GM19324 (cell line): ENCODE measurements around the gene CDYL.

ENCODE experiments used
- ATAC-seq: cut with Tn5 transposase; IDR thresholded peaks from one replicate; pipeline ENCODE4 v1.9.1; 2021; ENCODE audit warnings: mild to moderate bottlenecking, moderate library complexity; ENCODE audit not compliant: unreplicated experiment, low FRiP score

CDYL gene

DNA sequence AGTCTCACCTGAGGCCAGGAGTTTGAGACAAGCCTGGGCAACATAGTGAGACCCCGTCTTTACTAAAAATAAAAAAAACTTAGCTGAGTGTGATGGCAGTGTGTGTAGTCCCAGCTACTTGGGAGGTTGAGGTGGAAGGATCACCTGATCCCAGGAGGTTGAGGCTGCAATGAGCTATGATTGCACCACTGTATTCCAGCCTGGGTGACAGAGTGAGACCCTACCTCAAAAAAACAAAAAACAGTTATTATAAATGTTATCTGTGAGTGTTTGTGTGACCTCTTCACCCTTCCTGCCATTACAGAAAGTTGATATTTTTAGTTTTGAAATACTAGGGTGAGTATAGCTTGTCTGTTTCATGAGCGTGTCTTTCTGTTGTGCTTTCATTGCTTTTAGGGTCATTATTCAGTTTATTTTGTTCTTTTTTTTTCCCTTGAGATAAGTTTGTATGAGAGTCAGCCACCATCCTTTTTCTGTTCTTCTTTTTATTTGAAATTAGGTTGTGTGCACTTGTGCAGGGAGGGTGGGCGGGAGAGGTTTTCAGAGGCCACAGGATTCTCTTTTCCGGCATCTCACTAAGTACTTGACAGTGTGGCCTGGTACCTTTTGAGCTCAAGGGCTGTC, 26.2 kb downstream of the CDYL start:
- ATAC-seq: peak; percentile 49

DNA sequence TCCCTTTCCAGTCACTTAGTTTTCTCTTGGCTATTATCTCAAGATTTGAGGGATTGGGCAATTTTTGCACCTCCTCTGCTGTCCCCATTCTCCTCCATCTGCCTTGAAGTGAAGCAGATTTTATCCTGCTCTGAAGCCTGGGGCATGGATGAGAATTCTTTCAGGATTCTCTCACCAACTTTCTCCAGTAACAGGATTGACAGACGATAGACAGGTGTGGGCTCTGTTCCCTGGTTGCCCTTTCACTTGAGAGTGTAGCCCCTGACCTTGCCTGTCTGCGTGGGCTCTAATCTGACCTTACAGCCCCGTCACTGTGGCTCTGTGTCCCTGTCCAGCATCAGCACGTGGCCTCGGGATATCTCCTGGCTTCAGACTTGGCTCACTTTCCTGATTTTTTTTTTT, 27.1 kb downstream of the CDYL start:
- no peak for ATAC-seq

DNA sequence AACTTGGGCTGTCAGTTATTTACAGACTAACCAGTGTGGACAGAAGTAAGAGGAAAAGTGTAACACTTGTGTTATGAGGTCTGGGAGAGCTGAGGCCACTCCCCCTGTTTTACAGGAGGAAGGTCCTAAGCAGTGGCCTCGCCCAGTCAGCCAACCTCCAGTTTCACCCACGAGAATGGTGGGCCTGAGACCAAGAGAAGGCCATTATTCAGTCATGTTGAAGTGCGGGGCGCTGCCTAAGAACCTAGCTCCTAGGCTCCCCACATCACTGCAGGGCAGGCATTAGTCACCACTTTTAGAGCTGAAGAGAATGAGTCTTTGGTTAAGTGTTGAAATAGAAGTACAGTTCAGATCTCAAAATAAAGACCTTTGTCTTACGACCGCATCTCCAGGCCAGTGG, 27.9 kb downstream of the CDYL start:
- ATAC-seq: no peak

DNA sequence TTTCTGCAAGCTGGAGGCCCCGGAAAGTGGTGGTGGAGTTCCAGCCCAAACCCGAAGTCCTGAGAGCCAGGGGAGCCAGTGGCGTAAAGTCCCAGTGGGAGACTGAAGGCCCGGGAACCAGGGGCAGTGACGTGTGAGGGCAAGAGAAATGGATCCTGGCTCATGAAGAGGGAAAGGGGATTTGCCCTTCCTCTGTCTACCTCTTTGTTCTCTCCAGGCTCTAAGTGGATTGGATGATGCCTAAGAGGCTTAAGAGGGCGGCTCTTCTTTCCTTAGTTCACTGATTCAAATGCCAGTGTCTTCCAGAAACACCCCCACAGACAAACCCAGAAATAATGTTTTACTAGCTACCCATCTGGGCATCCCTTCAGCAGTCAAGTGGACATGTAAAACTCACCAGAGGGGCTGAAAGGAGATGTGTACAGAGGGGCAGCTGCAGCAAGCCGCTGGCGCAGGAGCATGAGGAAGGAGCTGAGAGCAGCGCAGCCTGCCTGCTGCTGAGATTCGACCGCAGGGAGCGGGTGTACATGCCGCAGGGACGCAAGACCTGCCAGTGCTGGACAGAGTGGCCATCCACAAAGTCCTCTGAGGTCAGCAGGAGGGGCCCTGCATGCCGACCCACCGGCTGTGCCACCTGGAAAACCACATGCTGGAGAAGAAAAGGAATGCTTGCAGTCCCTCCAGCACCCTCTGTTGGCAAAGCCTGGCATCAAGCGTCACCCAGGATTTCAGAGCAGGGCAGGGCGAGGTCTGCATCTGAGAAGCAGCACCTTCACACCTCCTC, 29.5 kb downstream of the CDYL start:
- no peak for ATAC-seq

DNA sequence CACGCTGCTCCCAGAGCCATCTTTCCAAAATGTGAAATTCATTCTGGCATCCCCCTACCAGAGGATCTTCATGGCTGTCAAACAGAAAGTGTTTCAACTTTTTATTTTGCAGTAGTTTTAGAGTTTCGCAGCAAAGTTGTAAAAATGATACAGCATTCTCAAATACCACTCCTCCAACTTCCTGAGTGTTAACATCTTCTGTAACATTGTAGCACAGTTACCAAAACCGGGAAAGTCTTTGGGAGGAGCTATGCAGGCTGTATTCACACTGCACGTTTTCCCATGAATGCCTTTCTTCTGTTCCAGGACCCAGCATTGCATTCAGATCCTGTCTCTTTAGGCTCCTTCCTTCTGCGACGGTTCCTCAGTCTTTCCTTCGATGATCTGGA, 30.1 kb downstream of the CDYL start:
- ATAC-seq: no peak

DNA sequence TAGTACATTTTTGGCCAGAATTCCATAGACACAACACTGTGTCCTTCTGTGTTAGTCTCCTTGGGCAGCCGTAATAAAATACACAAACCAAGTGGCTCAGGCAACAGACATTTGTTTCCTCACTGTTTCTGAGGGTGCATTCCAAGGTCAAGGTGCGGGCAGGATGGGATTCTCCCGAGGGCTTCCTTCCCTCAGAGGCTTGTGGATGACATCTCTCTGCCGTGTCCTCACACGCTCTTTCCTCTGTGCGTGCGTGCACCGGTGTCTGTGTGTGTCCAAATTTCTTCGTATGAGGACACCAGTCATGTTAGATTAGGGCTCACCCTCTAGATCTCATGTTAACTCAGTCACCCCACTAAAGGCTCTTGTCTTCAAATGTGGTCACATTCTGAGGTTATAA, 30.6 kb downstream of the CDYL start:
- ATAC-seq: no peak

DNA sequence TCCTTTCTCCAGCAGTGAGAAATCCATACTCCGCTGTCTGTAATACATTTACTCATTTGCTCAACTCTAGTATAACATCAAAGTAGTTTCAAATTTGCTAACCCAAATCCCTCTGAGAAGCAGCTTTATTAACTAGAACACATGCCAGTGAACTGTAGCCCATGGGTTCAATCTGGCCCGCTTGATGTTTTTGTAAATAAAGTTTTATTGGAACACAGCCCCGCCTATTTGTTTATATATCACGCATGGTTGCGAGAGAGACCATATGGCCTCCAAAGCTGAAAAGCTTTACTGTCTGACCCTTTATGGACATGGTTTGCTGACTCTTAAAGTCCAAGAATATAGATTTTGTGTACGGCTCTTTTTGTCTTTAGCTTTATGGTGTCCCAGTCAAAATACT, 32.2 kb downstream of the CDYL start:
- no peak for ATAC-seq

DNA sequence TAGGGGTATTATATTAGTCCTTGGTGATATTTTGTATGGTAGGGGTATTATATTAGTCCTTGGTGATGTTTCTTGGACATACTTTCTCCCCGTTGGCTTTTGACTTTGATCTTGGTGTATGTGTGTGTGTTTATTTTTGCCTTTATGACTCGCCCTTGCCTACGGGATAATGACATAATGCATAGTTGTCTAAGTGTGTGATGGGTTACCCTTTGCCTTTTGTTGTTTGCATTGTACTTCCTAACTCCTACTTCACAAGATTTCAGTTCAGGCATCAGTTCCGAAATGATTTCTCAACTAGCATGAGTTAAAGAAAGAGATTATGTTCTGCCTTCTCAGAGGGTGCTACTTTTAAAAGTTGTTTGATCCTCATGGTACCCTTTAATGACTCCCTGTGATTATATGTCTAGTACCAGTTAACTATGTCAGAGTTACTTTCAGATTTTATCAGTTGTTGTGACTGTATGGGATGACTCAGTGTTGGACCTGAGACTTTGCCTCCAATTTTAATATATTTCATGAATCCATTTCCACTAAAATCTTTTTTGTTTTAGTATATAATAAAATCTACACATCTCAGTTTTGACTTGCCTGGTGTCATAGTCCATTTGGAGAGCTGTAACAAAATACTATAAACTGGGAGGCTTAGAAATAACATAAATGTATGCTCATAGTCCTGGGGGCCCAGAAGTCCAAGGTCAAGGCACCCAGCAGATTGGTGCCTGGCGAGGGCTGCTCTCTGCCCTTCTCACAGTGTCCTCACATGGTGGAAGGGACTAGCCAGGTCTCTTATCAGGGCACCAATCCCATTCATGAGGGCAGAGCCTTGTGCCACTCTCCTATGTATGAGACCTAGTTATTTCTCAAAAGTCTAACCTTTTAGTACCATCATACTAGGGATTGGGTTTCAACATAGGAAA, 34.1 kb downstream of the CDYL start:
- ATAC-seq: no peak

DNA sequence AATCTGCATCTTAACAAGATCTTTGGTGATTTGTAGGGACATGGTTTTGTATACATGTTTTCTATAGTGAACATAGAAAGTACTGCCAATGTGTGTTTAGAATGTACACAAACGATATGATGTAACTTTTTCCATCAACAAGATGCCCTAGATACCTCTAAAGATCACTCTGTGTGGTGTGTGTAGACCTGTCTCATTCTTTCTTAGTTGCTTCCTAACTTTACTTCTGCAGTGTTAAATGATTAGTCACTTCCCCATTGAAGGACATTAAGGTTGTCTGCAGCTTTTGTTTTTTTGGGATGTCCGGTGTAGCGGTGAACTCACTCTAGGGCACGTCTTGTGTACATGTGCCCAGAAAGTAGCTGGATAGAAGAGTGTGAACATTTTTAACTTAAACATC, 35.9 kb downstream of the CDYL start:
- no peak for ATAC-seq

DNA sequence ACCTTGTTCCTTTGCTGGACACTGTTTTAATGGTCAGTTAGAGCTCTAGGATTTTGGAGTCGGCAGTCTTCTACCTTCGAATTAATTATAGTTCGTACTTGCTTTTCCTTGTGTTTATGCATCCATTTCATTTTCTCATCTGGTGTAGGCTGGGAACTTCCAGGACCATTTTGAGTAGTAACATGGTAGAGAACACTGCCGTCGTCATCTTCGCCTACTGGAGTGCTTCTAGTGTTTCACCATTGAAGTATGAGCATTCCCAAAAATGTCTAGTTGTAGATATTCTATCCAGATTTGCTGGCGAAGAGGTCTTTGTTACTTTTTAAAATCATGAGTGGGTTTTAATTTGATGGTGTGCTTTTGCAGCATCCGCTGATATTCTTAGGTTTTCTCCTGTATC, 36.9 kb downstream of the CDYL start:
- ATAC-seq: no peak

DNA sequence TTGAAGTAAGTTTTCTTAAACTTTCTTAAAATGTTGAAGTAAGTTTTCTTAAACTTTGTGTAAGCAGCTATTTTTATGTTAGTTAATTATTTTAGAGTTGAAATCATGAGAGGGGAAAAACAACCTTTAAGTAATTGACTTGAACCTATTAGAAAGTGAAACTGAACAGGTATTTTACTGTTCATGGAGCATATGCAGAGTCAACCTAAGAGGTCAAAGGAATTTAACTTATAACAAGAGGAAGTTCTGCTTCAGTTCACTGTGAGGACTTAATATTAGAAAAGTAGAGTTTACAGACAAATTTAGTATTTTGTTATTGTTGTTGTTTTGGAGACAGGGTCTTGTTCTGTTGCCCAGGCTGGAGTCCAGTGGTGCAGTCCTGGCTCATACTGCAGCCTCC, 38.0 kb downstream of the CDYL start:
- ATAC-seq: no peak

DNA sequence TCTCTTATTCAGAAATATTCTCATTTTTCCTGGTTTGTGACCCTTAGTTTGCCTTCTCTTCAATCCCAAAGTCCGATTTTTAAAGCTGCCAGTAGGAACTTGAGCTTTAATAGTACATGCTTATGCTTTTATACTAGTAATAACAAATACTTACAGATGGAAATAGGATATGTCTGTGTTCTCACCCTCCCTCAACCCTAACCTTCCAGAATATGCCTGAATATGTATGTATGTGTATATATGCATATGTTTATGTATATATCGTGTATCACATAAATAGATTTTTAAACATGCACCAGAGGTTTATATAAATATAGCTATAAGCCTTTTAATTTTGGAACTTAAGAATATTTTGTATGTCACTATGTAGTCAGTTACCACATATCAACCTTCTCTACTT, 38.8 kb downstream of the CDYL start:
- no peak for ATAC-seq

DNA sequence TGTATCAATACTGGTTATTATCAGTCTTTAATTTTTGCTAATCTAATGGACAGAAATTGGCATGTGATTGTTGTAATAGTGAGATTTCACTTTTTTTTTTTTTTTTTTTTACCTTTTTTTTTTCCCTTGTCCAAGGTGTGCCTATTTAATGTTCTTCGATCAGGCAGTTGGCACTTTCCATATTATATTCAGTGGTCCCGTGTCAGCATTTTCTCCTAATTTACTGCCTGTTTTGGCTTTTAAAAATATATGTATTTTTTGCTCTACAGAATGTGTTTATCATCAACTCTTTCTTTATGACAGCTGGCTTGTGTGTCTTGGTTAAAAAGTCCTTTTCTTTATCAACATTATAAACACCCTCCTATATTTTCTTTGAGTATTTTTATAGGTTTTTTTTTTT, 39.4 kb downstream of the CDYL start:
- ATAC-seq: no peak

DNA sequence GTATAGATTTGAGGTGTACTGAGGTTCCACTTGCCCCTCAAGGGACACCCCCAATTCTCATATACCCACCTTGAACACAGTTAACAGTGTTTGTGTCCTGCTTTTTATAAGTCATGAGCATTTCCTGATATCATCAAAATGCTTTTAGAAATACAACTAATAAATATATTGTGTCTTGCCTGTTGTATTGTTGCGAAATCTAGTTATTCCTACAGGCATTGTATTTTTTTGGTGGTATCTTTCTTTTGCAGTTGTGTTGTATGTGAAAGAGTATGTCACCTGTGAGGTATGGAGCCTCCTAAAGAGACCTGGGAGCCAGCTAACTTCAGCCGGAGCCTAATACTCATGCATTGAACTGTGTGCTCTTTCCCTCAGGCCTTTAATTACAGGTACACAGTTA, 40.7 kb downstream of the CDYL start:
- ATAC-seq: no peak

DNA sequence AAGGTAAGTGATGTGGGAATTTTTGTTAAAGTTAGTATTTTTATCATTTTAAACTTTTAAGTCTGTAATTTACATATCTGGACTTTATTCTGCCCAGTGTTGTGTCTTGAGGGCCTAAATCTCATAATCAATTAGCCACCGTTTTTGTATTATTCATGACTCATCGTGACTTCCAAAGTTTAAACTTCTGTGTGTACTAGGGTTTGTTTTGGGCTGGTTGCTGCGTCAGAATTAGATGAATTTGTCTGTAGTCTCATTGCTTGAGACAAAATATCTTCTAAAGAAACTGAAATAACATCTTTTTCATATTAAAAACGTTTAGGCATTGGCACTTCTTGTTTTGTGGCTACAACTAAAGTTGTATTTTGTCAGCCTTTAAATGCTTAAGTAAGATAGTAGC, 41.3 kb downstream of the CDYL start:
- ATAC-seq: no peak

DNA sequence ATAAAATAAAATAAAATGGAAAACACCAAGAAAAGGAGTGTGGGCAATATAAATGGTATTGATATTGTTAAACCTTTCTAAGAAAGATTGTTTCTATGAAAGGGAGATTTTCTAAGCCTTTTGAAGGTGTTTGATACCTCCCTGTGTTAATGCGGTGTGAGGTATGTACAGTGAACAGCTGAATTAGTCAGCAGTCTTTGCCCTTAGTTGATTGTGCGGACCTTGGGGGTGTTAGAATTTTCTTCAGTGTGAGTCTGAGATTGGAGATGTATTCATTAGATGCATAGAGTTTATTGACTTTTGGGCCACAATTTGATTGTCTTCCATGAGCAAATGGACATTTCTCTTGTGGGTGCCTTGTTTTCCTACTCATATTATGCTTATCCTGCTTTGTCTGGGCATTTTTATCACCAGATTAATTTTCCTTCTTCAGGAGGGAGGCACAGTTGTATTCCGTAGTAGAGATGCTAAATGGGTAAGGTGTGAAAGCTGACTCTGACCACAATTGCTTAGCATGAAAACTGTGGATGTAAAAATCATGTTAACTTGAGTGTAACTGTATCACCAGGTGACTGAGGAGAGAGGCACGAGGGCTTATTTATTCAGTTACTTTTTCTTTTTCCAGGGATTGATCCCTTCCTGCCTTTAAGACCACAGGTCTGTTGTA, 42.2 kb downstream of the CDYL start:
- ATAC-seq: no peak

DNA sequence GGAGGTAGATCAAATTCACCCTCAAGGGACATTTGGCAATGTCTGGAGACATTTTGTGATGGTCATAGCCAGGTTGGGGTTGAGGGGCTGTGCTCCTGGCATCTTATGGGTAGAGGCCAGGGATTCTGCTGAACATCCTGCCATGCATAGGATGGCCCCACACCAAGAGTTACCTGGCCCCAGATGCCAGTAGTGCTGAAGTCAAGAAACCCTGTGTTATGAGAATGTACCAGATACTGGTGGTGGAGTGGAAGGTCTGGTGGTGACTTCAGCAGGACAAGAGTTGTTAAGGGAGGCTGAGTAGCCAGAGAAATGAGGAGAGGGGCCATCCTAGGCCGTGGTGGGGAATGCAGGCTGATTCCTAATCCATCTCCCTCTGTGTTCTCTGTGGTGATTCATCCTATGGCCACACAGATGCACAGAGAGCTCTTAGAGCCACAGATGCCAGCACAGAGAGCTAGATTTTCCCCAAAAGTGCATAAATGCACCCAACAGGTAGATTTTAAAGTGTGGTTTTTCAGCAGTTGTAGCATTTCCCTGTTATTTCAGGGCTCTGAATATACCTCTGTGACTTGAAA, 43.6 kb downstream of the CDYL start:
- ATAC-seq: no peak

DNA sequence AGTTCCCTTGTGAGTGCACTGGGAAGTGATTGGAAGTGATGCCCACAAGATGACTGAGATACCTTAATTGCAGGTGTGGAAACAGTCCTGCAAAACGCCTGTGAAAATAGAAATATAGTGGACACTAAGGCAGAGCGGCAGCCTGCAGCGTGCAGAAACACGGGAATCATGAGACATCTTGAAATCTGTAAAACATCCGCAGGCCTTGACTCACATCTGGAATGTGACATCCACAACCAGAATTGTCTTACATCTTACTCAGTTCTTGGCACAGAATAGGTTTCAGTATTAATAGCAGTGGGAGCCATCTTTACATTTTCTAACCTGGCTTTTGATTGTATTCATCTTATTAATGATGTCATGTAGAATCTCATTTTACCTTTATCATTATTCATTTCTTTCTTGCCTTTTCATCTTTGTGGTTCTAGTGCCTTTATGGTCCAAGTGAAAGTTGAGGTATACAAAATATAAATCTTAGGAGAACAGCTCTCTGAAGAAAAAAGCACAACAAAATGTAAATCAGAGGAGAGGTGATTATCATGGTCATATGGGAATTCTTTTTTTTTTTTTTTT, 44.6 kb downstream of the CDYL start:
- no peak for ATAC-seq

DNA sequence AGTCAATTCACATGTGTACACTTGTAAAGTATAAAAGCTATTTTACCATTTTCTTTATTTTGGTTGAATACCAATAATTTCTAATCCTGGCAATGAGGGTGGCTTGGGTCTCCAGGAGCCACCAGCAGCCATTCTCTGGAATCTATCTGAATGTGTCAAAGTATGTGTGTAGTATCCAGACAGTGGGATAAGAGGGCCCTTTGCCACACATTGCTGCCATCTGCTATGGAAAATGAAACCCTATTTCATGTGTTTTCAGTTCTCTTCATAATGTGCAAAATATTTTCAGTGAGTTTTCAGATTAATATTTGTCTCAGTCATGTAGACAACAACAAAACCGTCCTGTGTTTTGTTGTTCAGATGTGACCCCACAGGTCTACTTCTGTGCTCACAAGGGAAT, 46.3 kb downstream of the CDYL start:
- no peak for ATAC-seq

DNA sequence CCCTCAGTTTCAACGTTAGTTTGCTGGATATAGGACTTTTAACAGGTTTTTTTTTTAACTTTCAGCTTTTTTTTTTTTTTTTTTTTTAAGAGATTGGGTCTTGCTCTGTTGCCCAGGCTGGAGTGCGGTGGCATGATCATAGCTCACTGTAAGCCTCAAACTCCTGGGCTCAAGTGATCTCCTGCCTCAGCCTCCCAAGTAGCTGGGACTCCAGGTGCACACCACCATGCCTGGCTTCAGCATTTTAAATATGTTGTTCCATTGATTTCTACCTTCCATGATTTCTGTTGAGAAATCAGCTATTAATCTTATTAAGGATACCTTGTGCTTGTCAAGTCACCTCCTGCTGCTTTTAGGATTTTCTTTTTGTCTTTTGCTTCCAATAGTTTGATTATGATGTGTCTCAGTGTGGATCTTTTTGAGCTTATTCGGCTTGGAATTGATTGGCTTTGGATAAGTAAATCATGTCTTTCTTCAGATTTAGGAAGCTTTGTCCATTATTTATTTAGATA, 52.0 kb downstream of the CDYL start:
- no peak for ATAC-seq
